ENCODE measurements around the gene CLNK. TPM values are rescaled to one million over a fixed set of nuclear protein-coding genes. Genes with fewer than 3 reads are reported as not detected.

The CLNK gene
- total and polyA plus RNA-seq, 8 donors: 0.08 to 2.7 (median 0.72) TPM; not detected in 4

DNA sequence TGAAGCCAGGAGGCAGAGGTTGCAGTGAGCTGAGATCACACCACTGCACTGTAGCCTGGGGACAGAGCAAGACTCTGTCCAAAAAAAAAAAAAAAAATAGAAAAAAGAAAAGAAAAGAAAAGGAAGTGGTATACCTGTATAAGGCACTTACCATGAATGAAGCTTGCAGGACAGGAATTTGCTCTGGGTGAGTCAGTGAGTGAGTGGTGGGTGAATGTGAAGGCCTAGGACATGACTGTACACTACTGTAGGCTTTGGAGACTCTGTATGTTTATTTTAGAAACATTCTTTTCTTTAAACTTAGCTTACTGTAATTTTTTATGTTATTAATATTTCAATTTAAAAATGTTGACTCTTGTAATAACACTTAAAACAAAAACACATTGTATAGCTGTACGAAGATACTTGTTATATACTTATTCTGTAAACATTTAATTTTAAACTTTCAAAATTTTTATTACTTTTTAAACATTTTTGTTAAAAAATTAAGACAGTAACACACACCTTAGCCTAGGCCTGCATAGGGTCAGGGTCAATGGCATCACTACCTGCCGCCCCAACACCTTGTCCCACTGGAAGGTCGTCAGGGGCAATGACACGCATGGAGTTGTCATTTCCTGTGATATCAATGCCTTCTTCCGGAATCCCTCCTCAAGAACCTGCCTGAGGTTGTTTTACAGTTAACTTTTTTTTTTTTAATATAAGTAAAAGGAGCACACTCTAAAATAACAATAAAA lies 78.7 kb downstream of the CLNK start:
- intact Hi-C loops (cut with DNase I; ENCODE audit: low total_unique reads): no loop called here
- no peak for DNase-seq

DNA sequence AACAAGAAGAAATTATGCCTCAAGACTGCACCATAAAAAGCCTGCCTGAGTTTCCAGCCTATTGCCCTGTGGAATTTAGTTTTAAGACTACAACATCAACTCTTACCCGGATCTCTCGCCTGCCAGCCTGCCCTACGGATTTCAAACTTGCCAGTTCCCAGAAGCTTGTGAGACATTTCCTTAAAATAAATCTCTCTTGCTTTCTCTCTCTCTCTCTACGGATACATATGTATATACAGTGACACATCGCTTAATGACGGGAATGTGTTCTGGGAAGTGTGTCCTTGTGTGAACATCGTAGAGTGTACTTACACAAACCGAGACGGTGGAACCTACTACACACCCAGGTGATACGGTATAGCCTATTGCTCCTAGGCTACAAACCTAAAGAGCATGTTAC lies 79.5 kb downstream of the CLNK start:
- TF ChIP-seq, protein P1, sequence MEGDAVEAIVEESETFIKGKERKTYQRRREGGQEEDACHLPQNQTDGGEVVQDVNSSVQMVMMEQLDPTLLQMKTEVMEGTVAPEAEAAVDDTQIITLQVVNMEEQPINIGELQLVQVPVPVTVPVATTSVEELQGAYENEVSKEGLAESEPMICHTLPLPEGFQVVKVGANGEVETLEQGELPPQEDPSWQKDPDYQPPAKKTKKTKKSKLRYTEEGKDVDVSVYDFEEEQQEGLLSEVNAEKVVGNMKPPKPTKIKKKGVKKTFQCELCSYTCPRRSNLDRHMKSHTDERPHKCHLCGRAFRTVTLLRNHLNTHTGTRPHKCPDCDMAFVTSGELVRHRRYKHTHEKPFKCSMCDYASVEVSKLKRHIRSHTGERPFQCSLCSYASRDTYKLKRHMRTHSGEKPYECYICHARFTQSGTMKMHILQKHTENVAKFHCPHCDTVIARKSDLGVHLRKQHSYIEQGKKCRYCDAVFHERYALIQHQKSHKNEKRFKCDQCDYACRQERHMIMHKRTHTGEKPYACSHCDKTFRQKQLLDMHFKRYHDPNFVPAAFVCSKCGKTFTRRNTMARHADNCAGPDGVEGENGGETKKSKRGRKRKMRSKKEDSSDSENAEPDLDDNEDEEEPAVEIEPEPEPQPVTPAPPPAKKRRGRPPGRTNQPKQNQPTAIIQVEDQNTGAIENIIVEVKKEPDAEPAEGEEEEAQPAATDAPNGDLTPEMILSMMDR (IDR thresholded peaks at IDR 0.05): no peak
- no peak for TF ChIP-seq POLR2A (IDR thresholded peaks at IDR 0.05)
- no peak for TF ChIP-seq POLR2AphosphoS5 (IDR thresholded peaks at IDR 0.05)
- no peak for TF ChIP-seq EP300 (IDR thresholded peaks at IDR 0.05)
- Histone ChIP-seq H3K27ac (no peak overlapping the region), H3K36me3 (no peaks in the 10 kb centered on the region), H3K4me1 (no peaks in the 10 kb centered on the region), H3K9me3 (no peaks in the 10 kb centered on the region), H3K27me3 (no peaks in the 10 kb centered on the region), H3K4me3 (no peak overlapping the region)
- DNase-seq: no peak
- intact Hi-C loops (cut with DNase I; ENCODE audit: low total_unique reads): no loop called here
- WGBS, 5 donors: 82 to 96% (median 96%) methylated on average over 10 of the region's 10 CpGs

More for the DNA sequence above, 78.7 kb downstream of the CLNK start:
- H3K27ac ChIP-seq: no peak overlapping the region
- no peaks in the 10 kb centered on the region for H3K4me1 ChIP-seq
- WGBS, 5 donors: 86 to 91% (median 89%) methylated on average over 5 of the region's 5 CpGs
- H3K4me3 ChIP-seq: no peak overlapping the region
- H3K27me3 ChIP-seq: no peaks in the 10 kb centered on the region
- TF ChIP-seq EP300 (IDR thresholded peaks at IDR 0.05) (no peak), POLR2AphosphoS5 (IDR thresholded peaks at IDR 0.05) (no peak), POLR2A (IDR thresholded peaks at IDR 0.05) (no peak)
- TF ChIP-seq, protein P1 (IDR thresholded peaks at IDR 0.05): no peak
- no peaks in the 10 kb centered on the region for H3K9me3 ChIP-seq
- no peaks in the 10 kb centered on the region for H3K36me3 ChIP-seq

DNA sequence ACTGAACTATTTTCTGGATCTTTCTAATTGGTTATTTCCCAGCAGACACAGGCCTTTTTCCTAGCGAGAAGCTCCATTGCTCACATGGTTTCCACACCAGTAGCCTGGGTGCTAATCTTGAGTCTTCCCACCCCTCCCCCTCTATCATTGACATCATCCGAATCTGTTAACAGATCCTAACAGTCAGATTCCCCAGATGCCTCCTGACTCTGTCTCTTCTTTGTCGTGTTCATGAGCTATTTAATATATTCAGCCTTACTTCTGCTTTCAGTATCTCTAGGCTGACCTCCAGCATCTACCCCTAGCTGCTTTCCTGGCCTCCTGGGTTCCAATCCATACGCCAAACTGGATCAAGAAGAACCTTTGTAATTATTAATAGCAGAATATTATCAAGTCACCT lies 85.0 kb downstream of the CLNK start:
- DNase-seq: no peak
- WGBS, 5 donors: 76 to 90% (median 86%) methylated on average over 4 of the region's 4 CpGs
- H3K36me3 ChIP-seq: no peaks in the 10 kb centered on the region
- no peak overlapping the region for H3K27ac ChIP-seq
- TF ChIP-seq, protein P1 (IDR thresholded peaks at IDR 0.05): no peak
- TF ChIP-seq POLR2AphosphoS5 (IDR thresholded peaks at IDR 0.05): no peak
- no peak for TF ChIP-seq EP300 (IDR thresholded peaks at IDR 0.05)
- TF ChIP-seq POLR2A (IDR thresholded peaks at IDR 0.05): no peak
- H3K9me3 ChIP-seq: no peaks in the 10 kb centered on the region
- H3K4me3 ChIP-seq: no peak overlapping the region
- intact Hi-C loops (cut with DNase I; ENCODE audit: low total_unique reads): no loop called here
- no peaks in the 10 kb centered on the region for H3K27me3 ChIP-seq
- no peaks in the 10 kb centered on the region for H3K4me1 ChIP-seq

DNA sequence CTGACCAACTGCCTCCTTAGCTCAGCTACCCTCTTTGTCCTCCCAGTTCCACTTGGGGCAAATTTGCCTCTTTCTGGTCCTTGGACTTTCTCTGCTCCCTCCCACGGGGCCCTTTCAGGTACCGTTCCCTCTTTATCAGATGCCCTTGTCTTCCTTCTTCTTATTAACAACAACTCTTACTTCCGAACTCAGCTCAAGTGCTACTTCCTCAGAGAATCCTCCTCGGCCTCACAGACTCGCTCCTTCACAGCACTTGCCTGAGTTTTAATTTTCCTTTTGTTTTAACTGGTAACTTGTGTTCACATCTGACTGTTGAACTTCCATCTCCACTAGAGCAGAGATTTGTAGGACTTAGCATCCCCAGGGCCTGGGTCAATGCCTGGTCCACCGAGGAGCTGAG lies 85.7 kb downstream of the CLNK start:
- Histone ChIP-seq H3K4me1 (no peaks in the 10 kb centered on the region), H3K9me3 (no peaks in the 10 kb centered on the region), H3K4me3 (no peak overlapping the region), H3K36me3 (no peaks in the 10 kb centered on the region), H3K27me3 (no peaks in the 10 kb centered on the region), H3K27ac (no peak overlapping the region)
- TF ChIP-seq, protein P1 (IDR thresholded peaks at IDR 0.05): no peak
- TF ChIP-seq EP300 (IDR thresholded peaks at IDR 0.05): no peak
- TF ChIP-seq POLR2A (IDR thresholded peaks at IDR 0.05): no peak
- no peak for TF ChIP-seq POLR2AphosphoS5 (IDR thresholded peaks at IDR 0.05)
- intact Hi-C loops (cut with DNase I; ENCODE audit: low total_unique reads): no loop called here
- DNase-seq: no peak
- 58 to 75% (median 72%) methylated on average over 6 of the region's 6 CpGs for whole genome bisulfite sequencing, 5 donors
